Measurements from ENCODE around the gene GAA.

Gene GAA

GRCh38 chr17:80102664-80103448, 1.5 kb downstream of the GAA start:
- DNase-seq (ENCODE audit: extremely low read depth in 1 of 2, low read depth in 1 of 2): no peak

GRCh38 chr17:80103449-80104085, 2.2 kb downstream of the GAA start:
- DNase-seq (ENCODE audit: extremely low read depth in 1 of 2, low read depth in 1 of 2): no peak

- DNase-seq (ENCODE audit: extremely low read depth in 1 of 2, low read depth in 1 of 2): no peak
Measured at GRCh38 chr17:80104321-80104955, 3.1 kb downstream of the GAA start.

GRCh38 chr17:80104956-80105375, 3.6 kb downstream of the GAA start:
- DNase-seq (ENCODE audit: extremely low read depth in 1 of 2, low read depth in 1 of 2): no peak

- DNase-seq (ENCODE audit: extremely low read depth in 1 of 2, low read depth in 1 of 2): no peak
Measured at GRCh38 chr17:80105762-80106161, 4.4 kb downstream of the GAA start.

GRCh38 chr17:80106176-80106575, 4.8 kb downstream of the GAA start:
- no peak for DNase-seq (ENCODE audit: extremely low read depth in 1 of 2, low read depth in 1 of 2)

- no peak for DNase-seq (ENCODE audit: extremely low read depth in 1 of 2, low read depth in 1 of 2)
Measured at GRCh38 chr17:80106751-80107150, 5.4 kb downstream of the GAA start.

- no peak for DNase-seq (ENCODE audit: extremely low read depth in 1 of 2, low read depth in 1 of 2)
Measured at GRCh38 chr17:80107231-80108021, 6.0 kb downstream of the GAA start.

- DNase-seq (ENCODE audit: extremely low read depth in 1 of 2, low read depth in 1 of 2): no peak
Measured at GRCh38 chr17:80108036-80108971, 6.9 kb downstream of the GAA start.

- no peak for DNase-seq (ENCODE audit: extremely low read depth in 1 of 2, low read depth in 1 of 2)
Measured at GRCh38 chr17:80109066-80109660, 7.8 kb downstream of the GAA start.

GRCh38 chr17:80109713-80110446, 8.5 kb downstream of the GAA start:
- no peak for DNase-seq (ENCODE audit: extremely low read depth in 1 of 2, low read depth in 1 of 2)

- DNase-seq (ENCODE audit: extremely low read depth in 1 of 2, low read depth in 1 of 2): no peak
Measured at GRCh38 chr17:80110447-80110812, 9.0 kb downstream of the GAA start.

- DNase-seq (ENCODE audit: extremely low read depth in 1 of 2, low read depth in 1 of 2): no peak
Measured at GRCh38 chr17:80110927-80111701, 9.7 kb downstream of the GAA start.

- DNase-seq (ENCODE audit: extremely low read depth in 1 of 2, low read depth in 1 of 2): no peak
Measured at GRCh38 chr17:80111702-80112470, 10.5 kb downstream of the GAA start.

- DNase-seq (ENCODE audit: extremely low read depth in 1 of 2, low read depth in 1 of 2): no peak
Measured at GRCh38 chr17:80112471-80113032, 11.2 kb downstream of the GAA start.

- DNase-seq (ENCODE audit: extremely low read depth in 1 of 2, low read depth in 1 of 2): no peak
Measured at GRCh38 chr17:80113033-80113484, 11.7 kb downstream of the GAA start.

- no peak for DNase-seq (ENCODE audit: extremely low read depth in 1 of 2, low read depth in 1 of 2)
Measured at GRCh38 chr17:80114758-80115157, 13.4 kb downstream of the GAA start.
